Fibroblast of skin of left quadriceps (primary cell): ENCODE results near the gene SETD9.

Experiments
- DNase-seq, 2 experiments: peaks; one replicate each; pipeline ENCODE4 v3.0.0-alpha.2; 2013; ENCODE audit warnings: low read depth in 2 of 2

Gene SETD9

DNA sequence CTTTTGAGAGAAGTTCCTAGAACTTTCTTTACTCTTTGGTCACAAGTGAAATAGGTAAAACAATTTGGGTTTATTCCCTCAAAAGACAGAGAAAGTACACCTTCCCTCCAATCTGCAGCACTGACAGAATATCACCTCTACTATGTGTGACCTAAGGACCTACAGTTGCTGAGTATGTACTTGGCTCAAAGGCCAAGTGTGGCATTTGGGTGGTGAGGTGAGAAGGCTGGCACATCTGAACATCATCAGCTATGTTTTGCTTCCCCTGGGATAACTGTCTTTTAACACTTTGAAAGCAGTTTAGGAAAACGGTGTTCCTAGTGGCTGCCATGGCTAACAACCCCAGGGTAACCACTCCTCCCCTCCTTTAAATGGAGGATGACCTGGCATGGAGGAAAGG lies 24.9 kb downstream of the SETD9 start:
- DNase-seq, result no peak

DNA sequence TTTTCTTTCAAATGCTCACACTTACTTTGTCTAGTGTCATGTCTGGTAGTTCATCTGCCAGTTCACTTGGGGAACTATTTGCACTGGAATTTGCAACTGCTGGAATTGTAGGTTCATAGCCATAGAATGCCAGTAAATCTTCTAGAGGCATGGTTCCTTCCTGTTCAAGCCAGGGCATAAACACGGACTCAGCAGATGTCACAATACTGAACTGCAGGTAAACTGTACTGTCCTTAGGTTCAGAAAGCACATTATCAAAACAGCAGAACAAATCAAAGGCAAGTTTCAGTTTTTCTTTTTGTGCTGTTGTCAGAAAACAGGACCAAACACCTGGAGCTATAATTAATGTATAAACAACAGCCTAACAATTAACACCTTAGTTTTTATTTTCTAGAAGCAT lies 29.5 kb downstream of the SETD9 start:
- DNase-seq, result no peak

DNA sequence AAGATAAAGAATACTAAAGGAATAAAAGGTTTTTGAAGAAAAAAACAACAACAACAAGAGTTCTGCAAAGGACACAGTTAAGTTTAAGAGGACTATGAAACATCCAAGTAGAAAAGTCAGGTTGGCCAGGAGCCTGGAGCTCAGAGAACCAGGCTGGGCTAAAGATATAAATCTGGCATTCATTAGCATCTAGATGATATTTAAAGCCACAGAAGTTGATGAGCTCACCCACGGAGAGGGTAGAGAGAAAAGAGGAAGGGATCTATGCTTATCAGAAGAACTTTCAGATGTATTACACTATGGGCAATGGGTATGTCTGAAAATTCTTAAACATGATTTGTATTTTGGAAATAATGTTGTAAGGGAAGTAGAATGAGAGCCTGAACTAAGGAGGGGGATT lies 32.6 kb downstream of the SETD9 start:
- DNase-seq, result peak; percentile 57 to 68

DNA sequence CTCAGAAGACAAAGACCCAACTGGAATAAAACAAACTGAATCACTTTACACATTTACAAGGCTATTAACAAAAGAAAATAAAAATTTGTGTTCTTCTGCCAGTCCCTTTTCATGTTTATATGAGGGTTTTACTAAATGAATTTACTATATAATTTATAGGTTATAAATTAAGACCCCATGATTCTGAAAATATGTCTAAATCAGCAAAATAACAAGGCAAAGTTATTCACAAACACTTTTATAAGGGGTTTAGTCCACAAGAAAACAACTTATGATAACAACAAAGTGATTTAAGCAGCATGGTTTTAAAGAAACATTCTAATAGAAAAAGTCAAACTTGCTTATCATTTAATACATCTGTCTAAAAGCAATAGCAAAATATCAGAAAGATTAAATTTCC lies 37.7 kb downstream of the SETD9 start:
- DNase-seq, result no peak

DNA sequence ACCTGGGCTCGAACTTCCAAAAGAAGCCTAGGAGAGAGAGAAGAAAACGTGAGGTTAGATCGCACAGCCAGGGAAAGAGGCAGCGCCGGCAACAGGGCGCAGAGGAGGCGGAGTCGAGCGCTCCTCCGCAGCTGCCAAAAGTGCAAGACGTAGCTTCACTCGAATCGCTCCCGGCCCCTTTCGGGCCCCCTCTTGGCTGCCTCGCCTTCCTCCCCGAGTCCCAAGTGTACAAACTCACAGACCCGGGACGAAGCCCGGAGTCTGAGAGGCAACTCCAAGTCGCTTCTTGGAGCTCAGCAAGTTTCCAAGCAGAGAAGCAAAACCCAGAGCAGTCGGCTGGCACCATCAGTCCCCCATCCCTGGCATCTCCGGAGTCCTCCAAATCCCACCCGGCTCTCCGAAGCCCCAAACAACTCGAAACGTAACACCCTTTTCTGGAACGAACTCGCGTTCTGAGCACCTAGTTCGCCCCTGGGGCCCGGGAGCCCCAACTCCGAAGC lies 41.3 kb downstream of the SETD9 start:
- peak; percentile 46 to 51 for DNase-seq

- no peak for DNase-seq
These were observed 41.9 kb downstream of the SETD9 start for GRCh38 chr5:56951126-56951945.

DNA sequence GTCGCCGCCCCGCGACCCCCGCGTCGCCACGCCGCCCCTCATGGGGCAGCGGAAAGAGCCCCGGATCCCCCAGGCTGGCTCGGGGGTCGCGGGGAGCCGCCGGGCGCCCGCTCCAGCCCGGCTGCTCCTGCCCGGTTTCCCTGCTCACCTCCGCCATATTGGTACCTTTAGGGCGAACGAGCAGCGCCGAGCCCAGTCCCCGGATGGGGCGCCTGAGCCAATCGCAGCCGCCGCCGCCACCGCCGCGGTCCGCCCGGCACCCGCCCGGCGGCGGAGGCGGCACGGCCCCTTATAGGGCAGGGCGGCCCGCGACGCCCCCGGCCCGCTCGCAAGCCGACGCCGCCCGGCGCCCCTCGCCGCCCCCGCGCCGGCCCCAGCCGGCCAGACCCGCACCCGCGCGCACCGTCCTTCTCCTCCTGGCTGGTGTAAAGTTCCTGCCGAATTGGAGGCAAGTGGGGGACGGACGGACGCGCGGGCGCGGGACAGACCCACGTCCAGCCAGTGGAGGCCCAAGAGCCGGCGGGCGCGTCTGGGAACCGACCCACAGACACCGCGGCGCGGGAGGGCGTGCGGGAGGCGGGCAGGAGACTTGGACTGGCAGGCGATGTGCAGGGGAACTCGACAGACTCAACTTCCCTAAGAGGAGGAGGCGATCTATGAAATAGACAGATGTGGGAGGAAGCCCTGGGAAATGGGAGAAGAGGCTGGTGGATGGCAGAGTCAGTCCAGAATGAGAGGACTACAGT lies 42.7 kb downstream of the SETD9 start, which contains the start of gene MIER3:
Gene MIER3, minus strand, starts transcription at position 178 of the 746 bp plus-strand sequence. Its CDS starts 21 bp downstream, at position 157.
- peak; percentile 44 to 46 for DNase-seq

- DNase-seq, result no peak
These were observed 44.9 kb downstream of the SETD9 start for GRCh38 chr5:56954262-56954661.

GRCh38 chr5:56958595-56958994 lies 49.2 kb downstream of the SETD9 start:
- no peak for DNase-seq

DNA sequence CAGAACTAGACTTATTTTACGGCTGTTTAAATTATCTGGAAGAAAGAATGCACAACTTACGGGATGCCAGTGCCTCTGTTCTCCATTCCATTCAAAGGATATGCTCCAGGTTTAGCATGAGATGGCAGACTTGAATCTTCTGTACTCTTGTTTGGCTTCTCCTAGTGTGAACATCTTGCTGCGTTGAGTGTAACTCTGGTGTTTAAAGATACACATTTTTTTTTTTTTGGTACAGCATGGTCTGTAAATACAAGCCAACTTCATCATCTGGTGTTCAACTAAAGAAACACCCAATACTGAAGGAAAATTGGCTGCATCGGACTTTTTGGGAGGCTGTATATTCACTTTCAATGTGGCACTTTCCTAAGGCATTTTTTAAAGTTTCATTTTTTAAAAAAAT lies 49.9 kb downstream of the SETD9 start:
- DNase-seq, result no peak

- no peak for DNase-seq
These were observed 52.4 kb downstream of the SETD9 start for GRCh38 chr5:56961746-56962145.

DNA sequence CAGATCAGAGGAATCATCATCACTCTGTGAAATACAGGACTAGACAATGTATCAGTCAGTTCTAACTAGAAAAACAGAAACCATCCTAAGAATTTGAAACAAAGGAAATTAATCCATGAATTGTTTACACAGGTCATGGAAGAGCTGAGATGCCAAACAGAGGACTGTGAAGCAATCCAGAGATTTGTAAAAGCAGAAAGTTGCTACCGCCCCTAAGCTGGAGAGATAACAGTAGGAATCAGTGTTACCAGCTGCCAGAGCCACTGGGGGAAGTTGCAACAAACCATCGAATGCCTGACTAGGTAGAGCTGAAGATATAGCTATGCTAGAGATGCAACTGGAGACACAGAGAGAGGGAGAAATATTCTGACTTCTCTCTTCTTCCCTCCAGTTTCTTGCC lies 52.9 kb downstream of the SETD9 start:
- no peak for DNase-seq

DNA sequence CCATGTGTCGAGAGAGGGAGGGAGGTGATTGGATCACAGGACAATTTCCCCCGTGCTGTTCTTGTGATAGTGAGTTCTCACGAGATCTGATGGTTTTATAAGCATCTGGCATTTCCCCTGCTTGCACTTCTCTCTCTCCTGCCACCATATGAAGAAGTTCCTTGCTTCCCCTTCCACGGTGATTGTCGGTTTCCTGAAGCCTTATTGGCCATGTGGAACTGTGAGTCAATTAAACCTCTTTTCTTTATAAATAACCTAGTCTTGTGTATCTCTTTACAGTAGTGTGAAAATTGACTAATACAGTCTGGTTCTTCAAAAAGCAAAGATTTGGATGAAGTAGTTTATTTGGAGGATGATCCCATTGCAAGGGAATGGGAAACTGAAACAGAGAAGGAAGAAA lies 53.9 kb downstream of the SETD9 start:
- DNase-seq, result no peak

DNA sequence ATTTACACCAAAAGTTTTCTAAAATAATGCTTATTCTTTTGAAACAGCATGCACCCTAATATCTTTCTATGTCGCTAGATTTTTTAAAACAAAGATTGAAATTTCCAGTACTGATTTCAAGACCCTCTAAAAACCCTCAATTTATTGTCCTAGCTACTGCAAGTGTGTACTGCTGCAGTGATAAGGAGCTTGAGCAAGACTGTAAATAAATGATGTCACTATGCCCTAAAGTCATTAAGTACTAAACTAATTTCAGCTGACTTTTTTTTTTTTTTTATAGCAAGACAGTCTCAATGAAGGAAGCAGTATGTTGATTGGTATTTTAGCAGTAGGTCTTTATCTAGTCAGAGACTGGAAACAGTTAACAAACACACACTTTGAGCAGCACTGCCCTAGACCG lies 54.8 kb downstream of the SETD9 start:
- no peak for DNase-seq
